NCI-H460 (cell line): Measurements from ENCODE around the gene NAIP. TPM values are rescaled to one million over a fixed set of nuclear protein-coding genes. Genes with fewer than 3 reads are reported as not detected.

Source experiments
- total RNA-seq: library from RNA; depleted of rRNA; stranded (reverse); fragments of >200 nt; shearing (Covaris generic); gene quantifications from 2 replicates; pipeline ENCODE4 v1.2.3, GENCODE V29; 2014; rRNA removed

NAIP gene
- total RNA-seq, 1 experiment from 2014 or later = 8.5 TPM

Other genes starting within 250 kb of the NAIP start
- 7.8 and 9.3 TPM in 2 replicates for gene SERF1A, start 124.7 kb downstream of the NAIP start, total RNA-seq
- 85.3 and 92.2 TPM in 2 replicates for gene SMN1, start 100.3 kb downstream of the NAIP start, total RNA-seq
- gene GTF2H2, start 42.3 kb upstream of the NAIP start, total RNA-seq = 98.4 and 98.5 TPM in 2 replicates